HG03354 (cell line): ENCODE data around the gene EDDM13.
"Not testable (repeated sequence)": the region's sequence is repeated elsewhere in the genome, so short reads cannot be mapped to it uniquely, and the experiment has no call there.

Source experiments
- ATAC-seq: cut with Tn5 transposase; IDR thresholded peaks from one replicate; pipeline ENCODE4 v1.9.1; 2021; ENCODE audit warnings: mild to moderate bottlenecking; ENCODE audit not compliant: unreplicated experiment, poor library complexity, severe bottlenecking

The EDDM13 gene, protein sequence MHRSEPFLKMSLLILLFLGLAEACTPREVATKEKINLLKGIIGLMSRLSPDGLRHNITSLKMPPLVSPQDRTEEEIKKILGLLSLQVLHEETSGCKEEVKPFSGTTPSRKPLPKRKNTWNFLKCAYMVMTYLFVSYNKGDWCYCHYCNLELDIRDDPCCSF

DNA sequence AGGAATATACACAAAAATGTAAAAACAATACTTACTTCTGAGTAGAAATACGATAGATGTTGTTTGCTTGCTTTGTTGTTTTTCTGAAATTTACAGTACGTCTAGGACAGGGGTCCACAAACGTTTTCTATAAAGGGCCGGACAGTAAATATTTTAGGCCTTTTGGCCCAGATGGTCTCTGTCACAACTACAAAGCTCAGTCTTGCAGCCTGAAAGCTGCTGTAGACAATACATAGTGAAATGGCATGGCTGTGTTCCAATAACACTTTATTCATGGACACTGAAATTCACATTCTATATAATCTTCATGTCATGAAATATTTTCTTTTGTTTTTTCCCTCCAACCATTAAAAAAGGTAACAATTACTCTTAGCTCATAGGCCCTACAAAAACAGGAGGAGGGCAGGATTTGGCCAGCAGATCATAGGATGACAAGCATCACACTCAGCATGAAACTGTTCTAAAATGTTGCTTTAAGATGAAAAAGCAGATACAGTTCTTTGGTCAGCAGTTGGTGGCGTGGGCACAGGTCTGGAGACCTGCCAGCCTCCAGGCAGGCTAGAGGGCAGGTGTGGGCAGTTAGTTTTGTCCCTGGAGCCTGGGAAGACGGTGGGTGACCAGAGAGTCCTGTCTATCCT is at the start of gene EDDM13:
TSS of gene EDDM13 (plus strand) at position 588 of the 638 bp plus-strand sequence. CDS start 87 bp downstream, outside the sequence.
- no peak for ATAC-seq

DNA sequence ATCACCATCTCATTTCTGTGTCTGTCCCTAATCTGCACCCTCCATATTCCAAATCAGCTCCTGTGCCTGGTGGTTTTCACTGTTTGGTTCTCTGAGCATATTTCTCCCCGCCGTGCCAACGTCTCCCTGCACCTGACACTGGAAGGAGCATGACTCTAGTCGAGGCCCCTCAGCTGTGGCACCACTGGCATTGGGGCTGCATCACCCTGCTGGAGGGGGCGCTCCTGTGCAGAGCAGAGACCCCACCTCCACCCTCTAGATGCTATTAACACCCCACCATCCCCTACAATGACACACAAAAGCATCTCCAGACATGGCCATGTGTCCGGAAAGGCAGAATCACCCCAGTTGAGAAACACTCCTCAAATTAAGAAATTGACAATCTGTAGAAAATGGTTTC is 49.6 kb upstream of the EDDM13 start:
- no peak for ATAC-seq

DNA sequence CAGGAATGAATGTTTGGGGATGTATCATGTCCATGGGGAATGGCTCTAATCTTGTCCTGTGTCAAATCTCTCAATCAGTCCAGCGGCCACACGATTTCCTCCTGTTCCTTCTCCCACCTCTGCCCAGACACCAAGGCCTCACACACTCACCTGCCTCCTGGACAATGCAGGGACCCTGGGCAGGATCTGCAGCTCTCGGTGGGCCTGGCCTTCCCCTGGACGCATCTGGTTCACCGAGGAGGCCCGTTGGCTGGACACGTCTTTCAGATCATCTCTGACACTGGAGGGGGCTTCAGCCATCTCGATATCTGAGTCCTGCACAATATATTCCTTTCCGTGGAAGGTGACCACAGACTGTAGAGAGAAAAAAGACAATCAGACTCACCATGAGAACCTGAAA is 49.1 kb upstream of the EDDM13 start:
- ATAC-seq = no peak

DNA sequence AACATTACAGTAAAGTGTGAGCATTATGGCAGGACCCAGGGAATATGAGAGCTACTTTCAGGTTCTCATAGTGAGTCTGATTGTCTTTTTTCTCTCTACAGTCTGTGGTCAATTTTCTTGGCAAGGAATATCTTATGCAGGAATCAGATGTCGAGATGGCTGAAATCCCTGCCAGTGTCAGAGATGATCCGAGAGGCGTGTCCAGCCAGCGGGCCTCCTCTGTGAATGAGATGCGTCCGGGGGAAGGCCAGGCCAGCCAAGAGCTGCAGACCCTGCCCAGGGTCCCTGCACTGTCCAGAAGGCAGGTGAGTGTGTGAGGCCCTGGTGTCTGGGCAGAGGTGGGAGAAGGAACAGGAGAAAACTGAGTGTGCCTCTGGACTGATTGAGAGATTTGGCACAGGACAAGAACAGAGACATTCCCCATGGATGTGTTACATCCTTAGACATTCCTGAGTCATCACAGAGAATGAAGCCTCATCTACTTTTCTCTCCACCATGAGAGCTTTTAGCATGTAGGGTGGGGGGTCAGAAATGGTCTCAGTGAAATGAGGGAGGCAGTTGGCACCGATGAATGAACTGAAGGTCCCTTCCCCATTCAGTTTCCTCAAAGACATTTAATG is 27.3 kb upstream of the EDDM13 start:
- ATAC-seq = no peak

DNA sequence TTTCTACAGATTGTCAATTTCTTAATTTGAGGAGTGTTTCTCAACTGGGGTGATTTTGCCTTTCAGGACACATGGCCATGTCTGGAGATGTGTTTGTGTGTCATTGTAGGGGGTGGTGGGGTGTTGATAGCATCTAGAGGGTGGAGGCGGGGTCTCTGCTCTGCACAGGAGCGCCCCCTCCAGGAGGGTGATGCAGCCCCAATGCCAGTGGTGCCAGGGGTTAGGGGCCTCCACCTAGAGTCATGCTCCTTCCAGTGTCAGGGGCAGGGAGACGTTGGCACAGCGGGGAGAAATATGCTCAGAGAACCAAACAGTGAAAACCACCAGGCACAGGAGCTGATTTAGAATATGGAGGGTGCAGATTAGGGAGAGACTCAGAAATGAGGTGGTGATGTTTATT is 26.8 kb upstream of the EDDM13 start:
- not testable (repeated sequence) for ATAC-seq

DNA sequence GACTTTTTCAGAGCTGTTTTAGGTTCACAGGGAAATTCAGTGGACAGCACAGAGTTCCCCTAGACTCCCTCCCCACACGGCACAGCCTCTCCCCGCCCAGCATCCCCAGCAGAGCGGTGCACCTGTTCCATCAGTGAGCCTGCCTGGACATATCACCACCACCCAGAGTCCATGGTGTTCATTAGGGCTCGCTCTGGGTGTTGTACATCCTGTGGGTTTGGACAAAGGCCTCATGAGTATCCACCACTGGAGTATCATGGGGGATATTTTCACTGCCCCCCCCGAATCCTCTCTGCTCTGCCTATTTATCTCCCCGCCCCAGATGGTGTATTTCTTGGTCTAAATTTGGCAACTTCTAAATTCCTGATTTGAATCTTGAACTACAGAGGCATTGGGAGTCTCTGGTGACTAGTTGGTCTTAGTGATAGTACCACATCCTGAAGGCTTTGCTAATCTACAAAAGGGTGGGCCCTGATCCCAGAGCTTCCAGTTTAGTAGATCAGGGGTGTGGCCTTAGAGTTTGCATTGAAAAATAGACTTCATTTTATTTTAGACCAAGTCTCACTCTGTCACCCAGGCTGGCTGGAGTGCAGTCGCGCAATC is 23.7 kb upstream of the EDDM13 start:
- ATAC-seq = not testable (repeated sequence)

DNA sequence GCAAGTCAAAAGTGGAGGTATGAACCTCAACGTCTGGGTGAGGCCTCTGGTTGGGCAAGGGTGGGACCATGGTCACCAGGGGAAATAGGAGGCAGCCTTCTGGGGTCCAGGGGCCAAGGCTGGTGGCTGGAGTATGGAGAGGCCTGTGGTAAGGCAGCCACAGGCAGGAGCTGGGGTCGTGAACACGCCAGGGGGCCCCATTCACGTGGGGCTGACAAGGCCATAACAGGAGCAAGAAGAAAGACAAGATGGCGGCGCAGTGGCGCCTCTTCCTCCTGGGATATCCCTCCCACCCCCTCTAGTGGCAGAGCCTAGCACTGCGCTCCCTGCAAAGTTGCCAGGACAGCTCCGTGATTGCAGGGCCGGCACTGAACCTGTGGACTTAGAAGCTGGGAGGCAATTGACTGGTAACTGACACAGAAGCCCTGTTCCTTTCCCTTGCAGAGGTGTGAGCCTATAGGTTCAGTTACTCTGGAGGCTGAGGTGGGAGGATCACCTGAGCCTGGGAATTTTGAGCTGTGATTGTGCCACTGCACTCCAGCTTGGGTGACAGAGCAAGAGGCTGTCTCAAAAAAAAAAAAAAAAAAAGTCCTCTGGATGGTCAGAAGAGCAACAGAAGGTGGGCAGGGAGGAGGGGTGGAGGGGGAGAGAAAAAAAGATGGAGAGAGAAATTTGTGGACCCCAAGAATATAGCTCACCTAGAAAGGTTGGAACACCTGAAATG is 19.7 kb upstream of the EDDM13 start:
- ATAC-seq = no peak

DNA sequence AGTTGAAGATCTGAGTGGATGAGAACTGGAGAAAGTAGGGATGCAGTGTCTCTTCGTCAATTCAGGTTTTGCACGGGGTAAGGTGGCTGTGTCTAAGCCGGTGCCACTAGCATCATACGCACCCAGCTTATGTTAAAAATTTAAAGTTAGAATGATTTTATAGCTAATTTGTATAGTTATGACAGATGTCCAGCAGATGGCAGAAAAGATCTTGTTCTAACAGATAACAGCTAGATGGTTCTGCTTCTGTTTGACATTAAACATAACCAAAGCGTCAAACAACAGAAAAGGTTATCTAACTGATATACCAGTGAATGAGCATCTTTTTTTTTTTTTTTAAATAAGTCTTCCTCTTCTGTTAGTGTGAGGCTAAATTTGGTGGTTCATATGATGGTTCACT is 18.8 kb upstream of the EDDM13 start:
- ATAC-seq = no peak

DNA sequence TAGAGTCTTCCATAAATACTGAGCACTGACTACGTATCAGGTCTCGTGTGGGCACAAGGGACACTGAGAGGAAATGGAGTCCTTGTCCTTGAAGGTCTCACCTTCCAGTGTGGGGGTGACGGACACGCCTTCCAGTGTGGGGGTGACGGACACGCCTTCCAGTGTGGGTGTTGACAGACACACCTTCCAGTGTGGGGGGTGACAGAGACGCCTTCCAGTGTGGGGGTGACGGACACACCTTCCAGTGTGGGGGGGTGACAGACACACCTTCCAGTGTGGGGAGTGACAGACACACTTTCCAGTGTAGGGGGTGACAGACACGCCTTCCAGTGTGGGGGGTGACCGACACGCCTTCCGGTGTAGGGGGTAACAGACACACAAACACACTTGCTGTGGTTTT is 14.3 kb upstream of the EDDM13 start:
- ATAC-seq = no peak

DNA sequence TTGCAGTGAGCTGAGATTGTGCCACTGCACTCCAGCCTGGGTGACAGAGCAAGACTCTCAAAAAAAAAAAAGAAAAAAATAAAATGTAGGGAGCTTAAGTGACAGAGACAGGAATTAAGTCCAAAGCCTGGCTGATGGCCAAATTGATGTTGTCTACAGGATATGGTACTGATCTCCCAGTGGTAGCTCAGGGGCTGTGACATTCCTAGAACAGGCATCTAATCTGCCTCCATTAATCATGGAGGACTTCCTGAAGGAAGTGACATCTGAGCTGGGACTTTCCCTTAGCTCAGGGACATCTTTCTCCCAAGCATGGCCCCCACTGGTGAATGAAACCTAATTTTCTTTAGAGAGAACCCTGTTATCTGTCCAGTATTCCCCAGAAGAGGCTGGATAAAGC is 11.4 kb upstream of the EDDM13 start:
- ATAC-seq = no peak

DNA sequence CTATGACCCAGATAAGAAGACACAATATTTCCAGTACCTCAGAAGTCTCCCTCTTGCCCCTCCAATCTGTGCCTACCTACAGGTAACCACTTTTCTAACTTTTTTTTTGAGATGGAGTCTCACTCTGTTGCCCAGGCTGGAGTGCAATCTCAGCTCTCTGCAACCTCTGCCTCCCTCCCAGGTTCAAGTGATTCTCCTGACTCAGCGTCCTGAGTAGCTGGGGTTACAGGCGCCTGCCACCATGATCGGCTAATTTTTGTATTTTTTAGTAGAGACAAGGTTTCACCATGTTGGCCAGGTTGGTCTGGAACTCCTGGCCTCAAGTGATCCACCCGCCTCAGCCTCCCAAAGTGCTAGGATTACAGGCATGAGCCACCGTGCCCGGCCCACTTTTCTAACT is 10.6 kb upstream of the EDDM13 start:
- ATAC-seq = not testable (repeated sequence)

DNA sequence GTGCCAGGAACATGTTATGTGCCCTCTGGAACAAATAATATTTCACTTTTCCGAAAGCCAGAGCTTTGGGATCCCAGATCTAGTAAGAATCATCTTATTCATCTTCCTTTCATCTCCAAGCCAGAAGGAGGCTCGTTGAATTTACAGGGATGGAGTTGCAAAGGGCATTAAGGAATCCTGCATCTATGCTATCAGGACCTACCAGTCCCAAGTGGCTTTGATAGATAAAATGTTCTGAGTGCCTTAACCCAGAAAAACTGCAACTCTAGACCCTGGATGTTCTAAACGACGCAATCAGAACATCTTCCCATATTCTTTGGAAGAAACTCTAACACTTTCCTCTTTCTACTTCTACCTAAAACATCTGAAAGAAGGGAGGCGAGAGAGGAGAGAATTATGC is 9.2 kb upstream of the EDDM13 start:
- ATAC-seq = no peak

DNA sequence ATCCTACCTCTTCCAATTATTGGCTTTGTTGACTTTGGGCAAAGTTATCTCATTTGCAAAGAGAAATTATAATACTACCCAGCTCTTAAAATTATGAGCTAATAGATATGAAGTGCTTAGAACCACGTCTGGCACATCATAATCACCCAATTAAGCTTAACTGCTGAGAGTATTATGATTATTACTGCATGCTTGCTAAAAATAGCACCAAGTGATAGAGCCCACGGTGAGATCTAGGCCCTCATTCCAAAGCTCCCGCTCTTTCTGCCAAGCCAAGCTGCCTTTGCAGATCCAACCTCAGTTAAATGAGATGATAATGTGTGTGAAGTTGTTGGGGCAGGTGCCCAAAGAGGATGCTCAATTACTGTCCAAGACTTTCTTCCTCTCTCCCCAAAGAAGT is 6.5 kb upstream of the EDDM13 start:
- no peak for ATAC-seq

DNA sequence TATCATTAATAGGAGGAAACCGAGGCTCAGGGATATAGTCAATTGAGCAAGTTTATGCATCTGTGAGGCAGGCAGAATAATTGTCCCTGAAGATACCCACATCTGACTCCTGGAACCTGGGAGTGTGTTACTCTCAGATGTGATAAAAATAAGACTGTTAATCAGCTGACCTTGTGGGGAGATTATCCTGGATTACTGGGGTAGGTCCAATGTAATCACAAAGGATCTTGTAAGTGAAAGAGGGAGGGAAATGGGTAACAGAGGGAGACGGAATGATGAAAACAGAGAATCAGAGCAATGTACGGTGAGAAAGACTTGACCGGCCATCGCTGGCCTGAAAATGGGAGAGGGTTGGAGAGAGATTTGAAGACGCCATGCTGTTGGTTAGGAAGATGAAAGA is 3.2 kb upstream of the EDDM13 start:
- no peak for ATAC-seq

DNA sequence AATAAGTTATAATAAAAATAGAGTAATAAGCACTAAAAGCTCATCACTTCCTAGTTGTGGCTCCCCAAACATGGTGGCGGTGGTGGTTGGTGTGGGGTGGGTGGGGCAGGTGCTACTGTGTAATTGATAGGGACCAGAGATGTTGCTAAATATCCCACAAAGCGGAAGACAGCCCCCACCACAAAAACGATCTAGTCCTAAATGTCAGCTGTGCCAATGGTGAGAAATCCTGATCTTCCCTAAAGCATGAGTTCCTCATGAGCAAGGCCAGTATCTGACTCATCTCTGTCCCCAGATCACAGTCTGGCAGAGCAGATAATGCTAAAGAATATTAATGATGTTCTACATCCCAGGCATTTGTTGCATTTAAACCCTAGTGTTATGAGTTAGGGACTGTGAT is 1.9 kb upstream of the EDDM13 start:
- no peak for ATAC-seq

DNA sequence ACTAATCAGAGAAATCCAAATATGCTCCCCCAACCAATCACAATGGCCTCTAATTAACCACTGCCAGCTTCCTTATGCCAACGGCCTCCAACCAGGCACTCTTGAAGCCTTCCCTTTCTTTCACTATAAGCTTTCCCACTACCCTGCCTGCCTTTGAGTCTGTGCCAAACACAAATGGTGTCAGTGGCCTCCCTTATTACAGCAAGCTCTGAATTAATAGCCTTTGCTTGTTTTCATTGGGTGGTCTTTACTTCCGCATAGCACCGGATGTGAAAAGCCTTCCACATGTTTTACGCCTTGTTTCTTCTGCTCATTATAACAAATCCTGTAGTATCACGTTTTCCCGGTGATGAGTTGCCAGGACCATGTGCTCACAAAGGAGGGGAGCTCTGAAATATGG is 1.4 kb upstream of the EDDM13 start:
- ATAC-seq = no peak

DNA sequence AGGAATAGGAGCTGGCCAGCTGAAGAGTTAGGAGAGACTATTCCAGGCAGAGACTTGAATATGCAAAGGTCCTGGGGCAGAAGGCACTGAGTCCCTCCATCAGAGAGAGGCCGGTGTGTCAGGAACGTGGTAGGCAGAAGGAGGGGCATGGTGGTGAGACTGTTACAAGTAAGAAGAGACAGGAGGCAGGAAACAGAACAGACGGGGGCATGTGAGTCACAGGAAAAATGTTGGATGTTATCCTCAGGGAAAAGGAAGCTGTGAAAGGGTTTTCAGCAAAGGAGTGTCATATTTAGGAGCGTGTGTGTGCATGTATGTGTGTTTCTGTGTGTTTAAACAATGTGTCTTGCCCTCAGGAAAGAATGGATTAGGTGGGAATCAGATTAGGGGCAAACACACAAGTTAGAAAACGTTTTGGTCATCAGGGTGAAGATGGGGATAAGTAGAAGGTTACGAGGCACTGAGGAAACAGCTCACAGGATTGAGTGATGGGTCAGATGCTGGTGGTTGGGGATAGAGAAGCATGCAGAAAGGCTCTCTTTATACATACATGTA is 1.1 kb downstream of the EDDM13 start:
- no peak for ATAC-seq

DNA sequence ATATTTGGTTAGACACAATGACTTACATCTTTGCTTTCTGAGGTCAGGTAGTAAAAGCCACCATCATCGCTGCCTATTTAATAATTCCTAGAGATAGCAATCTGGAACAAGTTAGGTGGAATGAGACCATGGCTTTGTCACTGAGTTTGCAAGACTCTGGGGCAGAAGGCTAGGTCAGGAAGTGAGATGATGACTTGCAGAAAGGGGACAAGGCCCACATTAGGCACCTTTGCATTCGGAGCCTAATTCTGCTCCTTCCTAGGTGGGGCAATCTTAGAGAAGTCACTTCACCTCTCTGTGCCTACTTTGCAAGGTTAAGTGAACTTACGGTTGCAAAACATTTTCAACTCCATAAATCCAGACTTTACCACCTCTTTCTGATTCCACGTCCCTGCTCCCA is 10.3 kb downstream of the EDDM13 start:
- no peak for ATAC-seq

DNA sequence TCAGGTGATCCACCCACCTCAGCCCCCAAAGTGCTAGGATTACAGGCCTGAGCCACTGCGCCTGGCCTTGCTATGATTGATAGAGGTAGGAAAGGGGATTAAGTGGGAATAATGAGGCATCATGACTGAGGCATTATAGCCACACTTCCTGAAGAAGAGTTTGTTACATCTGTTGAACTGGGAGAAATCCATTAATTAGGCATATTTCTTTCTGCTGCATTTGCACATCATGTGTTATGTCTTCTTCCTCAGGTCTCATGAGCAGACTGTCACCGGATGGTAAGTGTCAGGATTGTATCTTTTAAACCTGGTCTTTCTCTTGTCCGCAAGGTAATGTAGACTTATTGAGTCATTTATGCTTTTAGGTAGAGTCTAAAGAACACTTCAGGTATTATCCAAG is 12.2 kb downstream of the EDDM13 start:
- ATAC-seq = no peak

DNA sequence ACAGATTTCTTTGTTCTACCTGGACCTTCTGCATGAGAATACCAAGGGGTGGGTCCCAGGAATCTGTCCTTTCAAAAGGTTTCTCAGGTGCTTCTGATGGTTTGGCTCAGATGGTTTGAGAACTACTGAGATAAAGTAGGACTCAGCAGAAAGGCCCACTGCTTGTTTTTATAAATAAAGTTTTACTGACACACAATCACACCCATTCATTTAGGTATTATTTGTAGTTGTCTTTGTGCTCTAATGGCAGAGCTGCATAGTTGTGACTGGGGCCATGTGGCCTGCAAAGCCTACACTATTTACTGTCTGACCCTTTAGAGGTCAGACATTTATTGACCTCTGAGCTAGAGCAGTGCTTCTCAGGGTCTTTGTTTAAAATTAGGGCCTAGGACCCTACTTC is 17.6 kb downstream of the EDDM13 start:
- ATAC-seq = no peak
